ENCODE results near the gene SLC5A1. TPM values are rescaled to one million over a fixed set of nuclear protein-coding genes. Genes with fewer than 3 reads are reported as not detected.

The SLC5A1 gene
- total RNA-seq, 1 experiment from 2014 or later = 0.23 TPM

DNA sequence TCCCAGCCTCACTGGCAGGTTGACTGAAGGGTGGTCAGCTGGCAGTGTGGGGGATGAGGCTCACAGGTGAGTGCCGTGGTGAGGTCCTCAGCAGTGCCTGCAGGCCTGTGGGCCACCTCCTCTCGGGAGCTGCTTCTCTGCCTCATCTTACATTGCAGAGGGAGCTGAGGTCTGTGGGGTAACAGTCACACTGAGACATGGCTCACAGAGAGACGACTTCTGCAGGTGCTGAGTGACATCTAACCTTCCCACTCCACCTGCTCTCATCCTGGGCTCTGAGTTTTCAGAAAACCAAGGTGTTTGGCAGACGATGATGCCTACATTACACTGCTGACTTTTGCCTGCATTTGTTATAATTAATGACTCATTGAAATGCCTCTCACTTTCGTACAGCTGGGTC lies 8.8 kb upstream of the SLC5A1 start:
- no peak overlapping the region for H3K4me3 ChIP-seq (ENCODE audit: low read depth, low read length)
- H3K36me3 Mint-ChIP-seq (ENCODE audit: insufficient read depth, unreplicated experiment) = no peaks in the 10 kb centered on the region
- H3K27ac Mint-ChIP-seq (ENCODE audit: unreplicated experiment) = no peak overlapping the region
- H3K4me3 Mint-ChIP-seq (ENCODE audit: unreplicated experiment) = no peak overlapping the region
- H3K27me3 Mint-ChIP-seq (ENCODE audit: insufficient read depth, unreplicated experiment) = peaks cover 8% of the 10 kb centered on the region
- no peaks in the 10 kb centered on the region for H3K36me3 ChIP-seq (ENCODE audit: control insufficient read depth, insufficient read depth, low read length)
- CTCF ChIA-PET = no interaction called here
- no peak for DNase-seq
- POLR2A ChIA-PET = no interaction called here
- no peaks in the 10 kb centered on the region for H3K9me3 ChIP-seq
- no TSS peak for BruUV-seq (replicated peaks)
- intact Hi-C loops (cut with micrococcal nuclease; ENCODE audit: unreplicated experiment) = no loop called here
- no peaks in the 10 kb centered on the region for H3K4me1 ChIP-seq
- no peaks in the 10 kb centered on the region for H3K4me1 Mint-ChIP-seq (ENCODE audit: low read depth, unreplicated experiment)
- peaks cover 9% of the 10 kb centered on the region for H3K9me3 Mint-ChIP-seq (ENCODE audit: unreplicated experiment)
- TF ChIP-seq, protein P1, sequence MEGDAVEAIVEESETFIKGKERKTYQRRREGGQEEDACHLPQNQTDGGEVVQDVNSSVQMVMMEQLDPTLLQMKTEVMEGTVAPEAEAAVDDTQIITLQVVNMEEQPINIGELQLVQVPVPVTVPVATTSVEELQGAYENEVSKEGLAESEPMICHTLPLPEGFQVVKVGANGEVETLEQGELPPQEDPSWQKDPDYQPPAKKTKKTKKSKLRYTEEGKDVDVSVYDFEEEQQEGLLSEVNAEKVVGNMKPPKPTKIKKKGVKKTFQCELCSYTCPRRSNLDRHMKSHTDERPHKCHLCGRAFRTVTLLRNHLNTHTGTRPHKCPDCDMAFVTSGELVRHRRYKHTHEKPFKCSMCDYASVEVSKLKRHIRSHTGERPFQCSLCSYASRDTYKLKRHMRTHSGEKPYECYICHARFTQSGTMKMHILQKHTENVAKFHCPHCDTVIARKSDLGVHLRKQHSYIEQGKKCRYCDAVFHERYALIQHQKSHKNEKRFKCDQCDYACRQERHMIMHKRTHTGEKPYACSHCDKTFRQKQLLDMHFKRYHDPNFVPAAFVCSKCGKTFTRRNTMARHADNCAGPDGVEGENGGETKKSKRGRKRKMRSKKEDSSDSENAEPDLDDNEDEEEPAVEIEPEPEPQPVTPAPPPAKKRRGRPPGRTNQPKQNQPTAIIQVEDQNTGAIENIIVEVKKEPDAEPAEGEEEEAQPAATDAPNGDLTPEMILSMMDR (IDR thresholded peaks at IDR 0.05; ENCODE audit: insufficient read depth in 1 of 2, low read depth in 1 of 2, low read length in 1 of 2, severe bottlenecking in 1 of 2, unreplicated experiment in 1 of 2) = no peak
- H3K27me3 ChIP-seq (replicated peaks; ENCODE audit: control insufficient read depth, insufficient read depth, low read length) = no peaks in the 10 kb centered on the region; the same call in 1 of the 2 replicates

DNA sequence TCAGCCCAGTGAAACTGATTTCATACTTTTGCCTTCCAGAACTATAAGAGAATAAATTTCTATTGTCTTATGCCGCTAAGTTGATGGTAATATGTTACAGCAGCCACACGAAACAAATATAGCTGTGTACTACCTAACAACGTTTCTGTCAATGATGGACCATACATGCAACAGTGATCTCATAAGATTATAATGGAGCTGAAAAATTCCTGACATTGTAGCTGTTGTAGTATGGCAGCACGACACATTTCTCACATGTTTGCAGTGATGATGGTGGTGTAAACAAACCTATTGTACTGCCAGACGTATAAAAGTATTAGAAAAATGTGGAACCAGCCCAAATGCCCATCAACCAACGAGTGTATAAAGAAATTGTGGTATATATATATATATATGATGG lies 5.8 kb upstream of the SLC5A1 start:
- ChIA-PET POLR2A (no interaction called here), CTCF (no interaction called here)
- TF ChIP-seq, protein P1 (IDR thresholded peaks at IDR 0.05; ENCODE audit: insufficient read depth in 1 of 2, low read depth in 1 of 2, low read length in 1 of 2, severe bottlenecking in 1 of 2, unreplicated experiment in 1 of 2) = no peak
- H3K4me3 Mint-ChIP-seq (ENCODE audit: unreplicated experiment) = no peak overlapping the region
- H3K36me3 Mint-ChIP-seq (ENCODE audit: insufficient read depth, unreplicated experiment) = no peaks in the 10 kb centered on the region
- H3K27ac Mint-ChIP-seq (ENCODE audit: unreplicated experiment) = no peak overlapping the region
- no peak for DNase-seq
- Histone ChIP-seq H3K4me3 (ENCODE audit: low read depth, low read length) (no peak overlapping the region), H3K4me1 (no peaks in the 10 kb centered on the region), H3K36me3 (ENCODE audit: control insufficient read depth, insufficient read depth, low read length) (no peaks in the 10 kb centered on the region), H3K9me3 (no peaks in the 10 kb centered on the region), H3K27me3 (replicated peaks; ENCODE audit: control insufficient read depth, insufficient read depth, low read length) (no peaks in the 10 kb centered on the region; the same call in 1 of the 2 replicates)
- intact Hi-C loops (cut with micrococcal nuclease; ENCODE audit: unreplicated experiment) = no loop called here
- BruUV-seq (replicated peaks) = no TSS peak
- peaks cover 8% of the 10 kb centered on the region for H3K27me3 Mint-ChIP-seq (ENCODE audit: insufficient read depth, unreplicated experiment)
- peaks cover 9% of the 10 kb centered on the region for H3K9me3 Mint-ChIP-seq (ENCODE audit: unreplicated experiment)
- H3K4me1 Mint-ChIP-seq (ENCODE audit: low read depth, unreplicated experiment) = no peaks in the 10 kb centered on the region

DNA sequence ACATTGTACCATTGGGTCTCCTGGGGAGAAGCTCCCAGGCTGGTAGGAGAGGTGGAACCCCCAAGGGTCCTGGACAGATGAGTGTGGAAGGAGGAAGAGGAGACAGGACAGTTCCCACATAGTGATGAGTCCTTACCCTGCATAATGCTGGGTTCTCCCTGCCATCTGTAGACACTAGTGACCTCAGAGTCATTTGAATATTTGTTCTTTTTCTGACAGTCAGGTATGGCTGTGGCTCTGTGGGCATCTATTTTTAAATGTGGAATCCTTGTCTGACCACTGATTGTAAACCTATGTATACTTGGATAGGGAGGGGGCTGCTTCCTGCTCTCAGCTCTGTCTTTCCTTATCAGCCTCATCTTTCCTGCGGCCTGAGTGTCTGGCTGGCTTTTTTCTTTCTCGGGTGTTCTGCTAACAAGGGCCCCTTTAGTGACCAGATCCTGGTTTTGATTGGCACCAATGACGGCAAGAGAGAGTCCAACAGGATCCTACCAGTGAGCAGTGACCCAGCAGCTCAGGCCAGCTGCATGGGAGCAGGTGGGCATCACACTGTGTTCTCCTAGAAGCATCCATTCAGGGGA lies 2.6 kb upstream of the SLC5A1 start:
- Mint-ChIP-seq H3K27ac (ENCODE audit: unreplicated experiment) (no peak overlapping the region), H3K4me1 (ENCODE audit: low read depth, unreplicated experiment) (no peaks in the 10 kb centered on the region), H3K4me3 (ENCODE audit: unreplicated experiment) (no peak overlapping the region), H3K27me3 (ENCODE audit: insufficient read depth, unreplicated experiment) (peaks cover 7% of the 10 kb centered on the region), H3K36me3 (ENCODE audit: insufficient read depth, unreplicated experiment) (no peaks in the 10 kb centered on the region), H3K9me3 (ENCODE audit: unreplicated experiment) (peaks cover 9% of the 10 kb centered on the region)
- Histone ChIP-seq H3K36me3 (ENCODE audit: control insufficient read depth, insufficient read depth, low read length) (no peaks in the 10 kb centered on the region), H3K9me3 (no peaks in the 10 kb centered on the region), H3K4me3 (ENCODE audit: low read depth, low read length) (no peak overlapping the region), H3K27me3 (replicated peaks; ENCODE audit: control insufficient read depth, insufficient read depth, low read length) (0 out of 2 replicates have a peak, but pooled peaks cover 1% of the 10 kb centered on the region), H3K4me1 (no peaks in the 10 kb centered on the region)
- no peak for DNase-seq
- no TSS peak for BruUV-seq (replicated peaks)
- POLR2A ChIA-PET = no interaction called here
- CTCF ChIA-PET = interaction anchor here (1.0 kb wide), 1 partner anchor 70 kb away, joined by 3 read pairs; no protein-coding TSS in a partner anchor
- intact Hi-C loops (cut with micrococcal nuclease; ENCODE audit: unreplicated experiment) = no loop called here
- TF ChIP-seq, protein P1 (IDR thresholded peaks at IDR 0.05; ENCODE audit: insufficient read depth in 1 of 2, low read depth in 1 of 2, low read length in 1 of 2, severe bottlenecking in 1 of 2, unreplicated experiment in 1 of 2) = no peak
